Stimulated activated CD8-positive, alpha-beta memory T cell treated with anti-CD3 and anti-CD28 coated beads, Interleukin-4, amount 100 ng/mL, for 1 hour (primary cell): Measurements from ENCODE around the gene KIF26B.
"Not testable (repeated sequence)": the region's sequence is repeated elsewhere in the genome, so short reads cannot be mapped to it uniquely, and the experiment has no call there.

ENCODE experiments used
- DNase-seq, 2 donors: peaks; one replicate each; pipeline ENCODE4 v3.0.0-alpha.2; 2020; ENCODE audit warnings: low read depth in 2 of 2, low spot score in 1 of 2

KIF26B gene

GRCh38 chr1:245313576-245313975 is 158.8 kb downstream of the KIF26B start:
- no peak for DNase-seq

- DNase-seq = no peak
Measured at GRCh38 chr1:245316784-245317183, 162.0 kb downstream of the KIF26B start.

- DNase-seq = no peak
Measured at GRCh38 chr1:245317217-245317616, 162.4 kb downstream of the KIF26B start.

DNA sequence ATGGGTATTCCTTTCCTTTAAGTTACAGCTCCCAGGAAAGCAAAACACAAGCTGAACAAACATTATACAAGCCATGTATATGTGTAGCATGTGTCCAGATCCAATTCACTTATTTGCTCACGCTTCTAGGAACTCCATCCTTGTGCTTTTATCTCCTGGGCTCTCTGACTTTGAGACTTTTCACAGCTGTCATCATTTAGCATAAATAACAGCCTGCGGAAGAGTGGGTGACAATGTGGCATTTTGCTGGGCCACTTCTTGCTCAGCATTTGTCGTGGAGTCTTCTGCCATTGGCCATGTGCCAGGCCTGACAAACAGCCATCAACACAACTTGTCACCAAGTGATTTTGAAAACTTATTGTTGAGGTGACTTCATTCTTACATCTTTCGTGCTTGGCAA is 164.3 kb downstream of the KIF26B start:
- DNase-seq = no peak

- no peak for DNase-seq
Measured at GRCh38 chr1:245322673-245323072, 167.9 kb downstream of the KIF26B start.

DNA sequence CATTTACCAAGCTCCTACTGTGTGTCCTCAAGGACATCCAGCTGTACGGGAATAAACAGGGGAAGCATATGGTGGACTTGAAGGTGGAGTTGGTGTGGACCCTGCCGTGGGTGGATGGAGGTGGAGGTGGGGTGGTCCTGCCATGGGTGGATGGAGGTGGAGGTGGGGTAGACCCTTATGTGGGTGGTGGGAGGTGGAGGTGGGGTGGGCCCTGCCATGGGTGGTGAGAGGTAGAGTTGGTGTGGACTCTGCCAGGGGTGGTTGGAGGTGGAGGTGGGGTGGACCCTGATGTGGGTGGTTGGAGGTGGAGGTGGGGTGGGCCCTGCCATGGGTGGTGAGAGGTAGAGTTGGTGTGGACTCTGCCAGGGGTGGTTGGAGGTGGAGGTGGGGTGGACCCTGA is 169.0 kb downstream of the KIF26B start:
- not testable (repeated sequence) for DNase-seq

DNA sequence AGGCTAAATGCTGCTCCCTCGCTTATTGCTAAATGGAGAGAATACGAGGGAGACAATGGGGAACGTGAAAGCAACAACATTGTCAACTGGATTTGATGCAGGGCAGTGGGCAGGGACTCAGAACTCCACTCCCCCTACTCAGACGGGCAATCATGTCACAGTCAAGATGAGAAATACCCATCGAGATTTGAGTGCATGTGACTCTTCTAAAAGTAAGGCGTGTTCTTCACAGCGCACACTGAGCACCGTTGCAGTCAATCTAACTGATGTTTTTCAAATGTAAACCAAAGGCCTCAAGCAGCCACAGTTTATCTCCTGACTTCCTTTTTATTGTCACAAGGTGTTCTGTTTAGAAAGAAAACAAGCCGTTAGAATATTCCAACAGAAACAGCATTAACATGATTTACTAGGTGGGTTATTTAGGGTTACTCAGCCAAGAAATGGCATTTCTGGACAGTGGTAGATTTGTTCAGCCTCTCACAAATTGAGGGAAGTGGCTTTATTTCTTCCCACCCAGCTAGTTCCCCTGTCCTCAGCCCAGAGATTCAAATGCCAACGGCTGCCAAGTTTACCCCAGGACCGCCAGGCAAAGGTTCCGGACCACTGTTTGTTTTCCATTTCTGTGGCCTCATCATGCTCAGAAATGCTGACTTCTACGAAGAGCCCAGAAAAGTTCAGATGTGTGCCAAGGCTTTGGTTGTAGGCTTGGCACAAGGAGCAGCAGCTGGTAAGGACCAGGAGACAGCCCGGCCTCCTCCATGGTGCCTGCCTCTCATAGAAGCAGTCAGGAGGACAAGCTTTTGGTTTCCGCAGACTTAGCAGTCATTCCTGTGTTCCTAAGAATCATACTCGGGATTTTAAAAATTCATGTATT is 171.4 kb downstream of the KIF26B start:
- no peak for DNase-seq

- DNase-seq = no peak
Measured at GRCh38 chr1:245327360-245327759, 172.6 kb downstream of the KIF26B start.

- DNase-seq = no peak
Measured at GRCh38 chr1:245327842-245328241, 173.1 kb downstream of the KIF26B start.

DNA sequence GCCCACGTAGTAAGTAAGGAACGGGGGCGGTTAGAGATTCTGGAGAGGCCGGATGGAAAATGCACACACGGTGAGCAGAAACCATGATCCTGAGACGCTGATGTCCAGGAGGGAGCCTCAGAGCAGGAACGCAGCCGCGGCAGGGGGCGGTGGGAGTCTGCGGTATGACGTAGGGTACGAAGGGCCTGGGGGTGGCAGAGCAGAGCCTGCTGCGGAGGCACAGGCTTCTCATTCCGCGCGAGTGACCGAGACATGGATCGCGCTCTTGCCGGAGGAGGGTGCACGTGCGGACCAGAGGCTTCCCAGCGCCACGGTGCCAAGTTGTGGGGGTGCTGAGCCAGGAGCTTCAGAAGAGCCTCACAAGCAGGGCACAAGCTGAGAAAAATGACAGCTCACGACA is 176.2 kb downstream of the KIF26B start:
- no peak for DNase-seq

- no peak for DNase-seq
Measured at GRCh38 chr1:245332085-245332484, 177.3 kb downstream of the KIF26B start.

GRCh38 chr1:245332513-245332912 is 177.7 kb downstream of the KIF26B start:
- DNase-seq = no peak

- DNase-seq = no peak
Measured at GRCh38 chr1:245334235-245334634, 179.4 kb downstream of the KIF26B start.

DNA sequence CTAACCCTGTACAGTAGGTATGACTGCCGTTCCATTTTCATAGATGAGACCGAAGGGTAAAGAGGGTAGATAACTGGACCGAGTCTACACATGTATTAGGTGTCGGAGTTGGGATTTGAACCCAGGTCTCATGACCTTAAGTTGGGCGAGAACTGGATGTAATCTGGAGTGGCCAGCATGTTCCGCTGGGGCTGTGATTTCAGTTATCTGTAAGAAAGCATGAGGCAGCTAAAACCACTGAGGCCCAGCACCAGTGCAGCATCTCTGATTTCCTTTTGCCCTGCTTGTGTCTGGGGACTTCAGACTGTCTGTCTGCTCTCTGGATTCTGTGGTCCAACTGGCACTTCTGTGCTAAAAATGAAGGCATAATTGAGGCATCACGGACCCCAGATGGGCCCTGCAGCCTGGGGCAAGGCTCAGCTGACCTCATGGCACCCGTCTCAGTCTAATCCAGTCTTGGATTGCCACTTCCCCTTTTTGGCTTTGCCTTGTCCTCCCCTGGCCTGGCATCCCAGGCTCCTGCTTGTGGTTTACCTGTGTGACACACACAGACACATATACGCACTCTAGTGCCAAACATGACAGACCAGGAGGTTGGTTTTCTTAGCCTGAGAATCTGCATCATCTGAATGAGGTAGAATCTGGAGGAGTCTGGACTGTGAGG is 180.2 kb downstream of the KIF26B start:
- no peak for DNase-seq

GRCh38 chr1:245335684-245336083 is 180.9 kb downstream of the KIF26B start:
- DNase-seq = not testable (repeated sequence)

- DNase-seq = no peak
Measured at GRCh38 chr1:245336149-245336983, 181.6 kb downstream of the KIF26B start.

GRCh38 chr1:245336984-245337355 is 182.2 kb downstream of the KIF26B start:
- not testable (repeated sequence) for DNase-seq

GRCh38 chr1:245337829-245338484 is 183.2 kb downstream of the KIF26B start:
- DNase-seq = no peak

DNA sequence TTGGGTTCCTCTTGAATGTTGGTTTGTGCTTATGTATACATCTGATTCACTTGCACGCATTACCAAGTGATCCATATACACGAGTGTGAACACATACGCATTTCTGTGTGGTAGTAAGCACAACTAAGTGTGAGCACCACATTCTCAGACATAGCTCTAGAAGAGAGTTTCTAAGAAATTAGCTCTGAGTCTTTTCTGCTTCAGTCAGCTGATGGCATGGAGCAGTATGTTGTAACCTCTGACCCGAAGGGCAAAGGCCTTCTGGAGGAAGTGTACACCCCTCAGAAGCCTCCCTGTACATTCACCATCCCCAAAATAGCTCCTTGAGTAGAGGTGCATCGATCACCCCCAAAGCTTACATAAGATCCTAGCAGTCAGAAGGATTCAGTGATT is 183.7 kb downstream of the KIF26B start:
- no peak for DNase-seq

DNA sequence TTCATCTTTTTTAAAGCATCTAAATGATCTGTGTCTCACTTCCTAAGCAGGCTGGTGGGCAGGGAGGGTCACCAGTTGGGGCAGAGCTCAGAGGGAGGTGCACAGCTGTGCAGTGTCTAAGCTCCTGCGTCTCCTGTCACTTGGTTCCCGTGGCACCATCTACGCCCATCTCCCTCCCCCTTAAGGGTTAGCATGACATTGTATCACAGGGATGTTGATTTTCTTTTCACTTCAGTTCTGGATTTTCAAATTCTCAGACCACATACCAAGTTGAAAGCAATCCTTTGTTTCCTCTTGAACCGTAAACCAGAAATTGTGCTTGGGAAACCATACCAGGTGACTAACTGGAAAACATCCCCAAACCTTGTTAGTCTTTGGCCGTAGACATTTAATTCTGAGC is 187.0 kb downstream of the KIF26B start:
- no peak for DNase-seq

DNA sequence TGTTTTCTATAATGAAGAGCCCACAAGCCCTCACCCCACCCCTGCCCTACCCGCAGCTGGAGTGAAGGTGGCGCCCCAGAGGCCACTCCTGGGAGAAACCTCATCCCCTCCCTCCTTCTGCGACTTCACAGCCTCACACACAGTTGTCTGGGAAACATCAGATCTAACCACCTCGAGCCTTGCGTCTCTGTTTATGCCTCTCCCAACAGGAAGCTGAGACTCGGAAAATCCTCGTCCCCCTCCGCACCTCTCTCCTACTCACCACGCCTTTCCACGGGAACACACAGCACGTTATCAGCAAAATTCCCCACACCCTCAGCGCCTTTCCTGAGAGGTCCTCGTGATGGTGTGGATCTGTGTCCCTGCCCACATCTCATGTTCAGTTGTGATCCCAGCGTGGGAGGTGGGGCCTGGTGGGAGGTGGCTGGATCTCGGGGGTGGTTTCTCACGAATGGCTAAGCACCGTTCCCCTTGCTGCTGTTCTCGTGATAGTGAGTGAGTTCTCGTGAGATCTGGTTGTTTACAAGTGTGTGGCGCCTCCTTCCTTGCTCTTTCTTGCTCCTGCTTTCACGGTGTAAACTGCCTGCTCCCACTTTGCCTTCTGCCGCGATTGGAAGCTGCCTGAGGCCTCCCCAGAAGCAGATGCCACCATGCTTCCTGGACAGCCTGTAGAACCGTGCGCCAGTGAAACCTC is 190.6 kb downstream of the KIF26B start:
- DNase-seq = no peak
